ENCODE measurements around the gene LY9. TPM values are rescaled to one million over a fixed set of nuclear protein-coding genes. Genes with fewer than 3 reads are reported as not detected.
A peak's percentile ranks its signal among the peaks of the same experiment; 100 is the strongest.

LY9 gene
- total RNA-seq, 1 donor, result not detected

DNA sequence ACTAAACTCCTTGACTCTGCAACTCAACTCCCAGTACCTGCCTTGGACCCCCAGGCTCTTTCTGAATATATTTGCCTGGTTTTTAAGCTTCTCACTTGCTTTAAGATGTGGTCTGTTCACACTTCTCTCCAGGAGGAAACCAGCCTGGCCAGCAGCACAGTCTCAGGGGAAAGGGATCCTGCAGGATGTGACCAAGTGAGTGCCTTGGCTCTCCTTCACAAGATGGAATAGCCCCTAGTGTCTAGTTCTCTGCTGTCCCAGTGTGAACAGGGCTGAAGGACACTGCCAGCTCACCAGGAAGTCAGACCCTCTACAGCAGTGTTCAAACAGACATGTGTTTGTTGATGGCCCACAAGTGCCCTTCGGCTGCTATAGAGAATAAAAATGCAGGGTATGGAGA is 33.8 kb downstream of the LY9 start:
- no peak for DNase-seq (ENCODE audit: low read depth)
- TF ChIP-seq CTCF (IDR thresholded peaks at IDR 0.05; ENCODE audit: insufficient read depth, low read depth, low read length), result no peak

GRCh38 chr1:160830321-160831153 is 34.6 kb downstream of the LY9 start:
- no peak overlapping the region for H3K4me3 ChIP-seq (ENCODE audit: low read depth, low read length)
- peak; percentile 71 for TF ChIP-seq CTCF (IDR thresholded peaks at IDR 0.05; ENCODE audit: insufficient read depth, low read depth, low read length)
- DNase-seq (ENCODE audit: low read depth), result peak; percentile 54

More for the DNA sequence above, 33.8 kb downstream of the LY9 start:
- H3K4me3 ChIP-seq (ENCODE audit: low read depth, low read length), result no peak overlapping the region

GRCh38 chr1:160834945-160835565 is 39.1 kb downstream of the LY9 start:
- peak; percentile 54 for DNase-seq (ENCODE audit: low read depth)
- no peak overlapping the region for H3K4me3 ChIP-seq (ENCODE audit: low read depth, low read length)
- TF ChIP-seq CTCF (IDR thresholded peaks at IDR 0.05; ENCODE audit: insufficient read depth, low read depth, low read length), result peak; percentile 70

- no peak overlapping the region for H3K4me3 ChIP-seq (ENCODE audit: low read depth, low read length)
- no peak for TF ChIP-seq CTCF (IDR thresholded peaks at IDR 0.05; ENCODE audit: insufficient read depth, low read depth, low read length)
- DNase-seq (ENCODE audit: low read depth), result no peak
Measured at GRCh38 chr1:160835751-160836150, 39.8 kb downstream of the LY9 start.

DNA sequence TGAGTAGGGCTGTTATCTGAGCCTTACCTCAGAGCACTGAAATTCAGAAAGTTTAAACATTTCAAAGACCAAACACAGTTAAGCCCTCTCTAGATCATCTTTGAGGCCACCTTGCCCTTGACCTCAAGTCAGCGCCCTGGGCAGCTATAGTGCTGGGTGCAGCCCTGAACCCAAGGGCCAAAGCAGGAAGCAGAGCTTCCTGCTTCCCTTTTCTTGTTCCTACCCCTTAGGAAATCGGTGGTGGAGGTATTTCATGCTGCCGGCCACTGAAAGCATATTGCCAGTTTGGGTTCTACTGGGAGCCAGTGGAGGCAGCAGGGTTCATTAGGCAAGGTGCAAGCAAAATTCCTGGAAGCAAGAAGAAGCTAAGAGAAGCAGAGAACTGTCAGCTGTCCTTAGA is 40.6 kb downstream of the LY9 start:
- H3K4me3 ChIP-seq (ENCODE audit: low read depth, low read length), result no peak overlapping the region
- no peak for TF ChIP-seq CTCF (IDR thresholded peaks at IDR 0.05; ENCODE audit: insufficient read depth, low read depth, low read length)
- no peak for DNase-seq (ENCODE audit: low read depth)

DNA sequence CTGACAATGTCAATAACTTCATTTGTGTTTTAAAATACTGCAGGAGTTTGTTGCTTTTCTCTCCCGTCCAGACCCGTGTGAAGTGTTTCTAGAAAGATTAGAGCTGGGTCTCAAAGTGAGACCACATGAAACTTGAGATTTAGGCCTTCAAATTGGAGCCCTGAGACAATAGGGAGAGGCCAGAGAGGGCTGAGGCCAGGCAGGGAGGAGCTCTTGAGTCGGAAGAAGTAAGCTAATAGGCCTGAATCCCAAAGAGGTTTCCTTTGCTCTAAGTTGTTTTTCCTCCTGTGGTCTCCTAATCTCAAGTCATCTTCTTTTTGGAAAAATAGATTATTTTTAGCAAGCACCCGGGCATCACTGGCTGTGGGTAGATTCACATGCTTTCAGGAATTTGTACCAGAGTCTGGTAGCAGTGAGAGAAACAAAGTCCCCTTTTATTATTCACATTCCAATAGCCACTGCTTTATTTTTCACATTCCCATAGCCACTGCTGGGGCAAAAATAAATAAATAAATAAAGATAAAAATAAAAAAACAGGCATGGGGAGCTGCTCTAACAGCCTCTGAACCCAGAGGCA is 41.1 kb downstream of the LY9 start:
- TF ChIP-seq CTCF (IDR thresholded peaks at IDR 0.05; ENCODE audit: insufficient read depth, low read depth, low read length), result no peak
- no peak overlapping the region for H3K4me3 ChIP-seq (ENCODE audit: low read depth, low read length)
- no peak for DNase-seq (ENCODE audit: low read depth)
